PC-3 (cell line): Measurements from ENCODE around the gene OR52E5.

Source experiments
- EZH2 ChIP-seq: fragments of 300-600 bp; sonication (generic); IDR thresholded peaks from one replicate; pipeline ENCODE4 v1.6.1; 2017; ENCODE audit warnings: antibody characterized with exemption, mild to moderate bottlenecking, low read length; ENCODE audit not compliant: unreplicated experiment
- EZH2phosphoT487 ChIP-seq: fragments of 300-600 bp; sonication (generic); IDR thresholded peaks from 2 replicates; pipeline ENCODE4 v1.6.1; 2018; ENCODE audit warnings: mild to moderate bottlenecking, antibody characterized with exemption, low read length, borderline replicate concordance
- TF ChIP-seq, protein P1 (sequence below): fragments of 300-600 bp; sonication (generic); conservative IDR thresholded peaks from 2 replicates; pipeline ENCODE4 v1.5.1; 2017; ENCODE audit warnings: antibody characterized with exemption, low read depth, mild to moderate bottlenecking, low read length

DNA sequence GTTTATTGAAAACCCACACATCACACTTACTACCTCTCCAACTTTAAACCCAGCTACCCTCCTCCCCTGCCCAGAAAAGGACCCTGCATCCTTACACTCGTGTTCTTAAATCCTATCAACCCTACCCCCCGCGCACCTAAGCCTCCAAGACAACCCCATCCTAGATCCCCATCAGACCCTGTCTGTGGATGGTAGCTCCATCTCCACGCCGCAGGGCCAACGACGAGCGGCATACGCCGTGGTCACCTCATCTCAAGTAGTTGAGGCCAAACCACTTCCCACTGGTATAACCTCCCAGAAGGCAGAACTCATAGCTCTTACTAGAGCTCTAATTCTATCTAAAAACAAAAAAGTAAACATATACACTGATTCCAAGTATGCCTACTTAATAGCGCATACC is 39.7 kb downstream of the OR52E5 start:
- TF ChIP-seq, protein P1, sequence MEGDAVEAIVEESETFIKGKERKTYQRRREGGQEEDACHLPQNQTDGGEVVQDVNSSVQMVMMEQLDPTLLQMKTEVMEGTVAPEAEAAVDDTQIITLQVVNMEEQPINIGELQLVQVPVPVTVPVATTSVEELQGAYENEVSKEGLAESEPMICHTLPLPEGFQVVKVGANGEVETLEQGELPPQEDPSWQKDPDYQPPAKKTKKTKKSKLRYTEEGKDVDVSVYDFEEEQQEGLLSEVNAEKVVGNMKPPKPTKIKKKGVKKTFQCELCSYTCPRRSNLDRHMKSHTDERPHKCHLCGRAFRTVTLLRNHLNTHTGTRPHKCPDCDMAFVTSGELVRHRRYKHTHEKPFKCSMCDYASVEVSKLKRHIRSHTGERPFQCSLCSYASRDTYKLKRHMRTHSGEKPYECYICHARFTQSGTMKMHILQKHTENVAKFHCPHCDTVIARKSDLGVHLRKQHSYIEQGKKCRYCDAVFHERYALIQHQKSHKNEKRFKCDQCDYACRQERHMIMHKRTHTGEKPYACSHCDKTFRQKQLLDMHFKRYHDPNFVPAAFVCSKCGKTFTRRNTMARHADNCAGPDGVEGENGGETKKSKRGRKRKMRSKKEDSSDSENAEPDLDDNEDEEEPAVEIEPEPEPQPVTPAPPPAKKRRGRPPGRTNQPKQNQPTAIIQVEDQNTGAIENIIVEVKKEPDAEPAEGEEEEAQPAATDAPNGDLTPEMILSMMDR = no peak
- TF ChIP-seq EZH2 (no peak), EZH2phosphoT487 (no peak)
